Stimulated activated CD4-positive, alpha-beta T cell treated with anti-CD3 and anti-CD28 coated beads, TNF-alpha, amount 100 ng/mL, for 4 hours (primary cell): ENCODE data around the gene CRAMP1.
"Not testable (repeated sequence)": the region's sequence is repeated elsewhere in the genome, so short reads cannot be mapped to it uniquely, and the experiment has no call there.

ENCODE experiments used
- DNase-seq, 3 experiments: peaks; one replicate each; pipeline ENCODE4 v3.0.0-alpha.2; 2020; ENCODE audit warnings: low read depth in 3 of 3

The CRAMP1 gene

DNA sequence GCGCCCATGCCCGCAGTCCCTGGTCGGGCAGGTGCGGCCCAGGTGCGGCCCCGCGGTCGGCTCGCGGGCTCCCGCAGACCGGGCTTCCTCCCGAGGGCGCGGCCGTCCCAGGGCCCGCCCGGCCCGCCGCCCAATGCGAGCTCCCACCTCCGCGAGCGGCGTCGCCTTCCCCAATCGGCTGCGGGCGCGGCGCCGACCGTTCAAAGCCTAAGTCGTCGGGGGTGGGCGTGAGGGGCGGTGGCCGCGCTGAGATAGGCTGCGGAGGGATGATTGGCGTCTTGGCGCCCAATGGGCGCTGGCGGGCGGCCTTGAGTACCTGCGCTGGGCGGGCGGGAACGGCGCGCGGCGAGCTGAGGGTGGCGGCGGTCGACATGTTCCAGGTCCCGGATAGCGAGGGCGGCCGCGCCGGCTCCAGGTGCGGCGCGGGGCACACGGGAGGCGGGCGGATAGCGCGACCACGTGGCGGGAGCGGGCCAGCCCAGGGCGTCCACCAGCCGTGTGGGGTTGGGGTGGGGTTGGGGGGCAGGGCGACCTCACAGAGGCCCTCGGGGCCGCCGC lies 65.9 kb downstream of the CRAMP1 start, which contains the start of gene JPT2:
Gene JPT2, plus strand, starts transcription at position 338 of the 558 bp plus-strand sequence. Its CDS starts 34 bp downstream, at position 372.
- DNase-seq, result peak; percentile 88 to 93 (median 93)

GRCh38 chr16:1678500-1679098 lies 66.4 kb downstream of the CRAMP1 start:
- peak; percentile 38 to 43 (median 39) for DNase-seq

- no peak for DNase-seq
Observed at GRCh38 chr16:1680361-1680760, 68.2 kb downstream of the CRAMP1 start.

- no peak for DNase-seq
Observed at GRCh38 chr16:1681032-1681431, 68.9 kb downstream of the CRAMP1 start.

DNA sequence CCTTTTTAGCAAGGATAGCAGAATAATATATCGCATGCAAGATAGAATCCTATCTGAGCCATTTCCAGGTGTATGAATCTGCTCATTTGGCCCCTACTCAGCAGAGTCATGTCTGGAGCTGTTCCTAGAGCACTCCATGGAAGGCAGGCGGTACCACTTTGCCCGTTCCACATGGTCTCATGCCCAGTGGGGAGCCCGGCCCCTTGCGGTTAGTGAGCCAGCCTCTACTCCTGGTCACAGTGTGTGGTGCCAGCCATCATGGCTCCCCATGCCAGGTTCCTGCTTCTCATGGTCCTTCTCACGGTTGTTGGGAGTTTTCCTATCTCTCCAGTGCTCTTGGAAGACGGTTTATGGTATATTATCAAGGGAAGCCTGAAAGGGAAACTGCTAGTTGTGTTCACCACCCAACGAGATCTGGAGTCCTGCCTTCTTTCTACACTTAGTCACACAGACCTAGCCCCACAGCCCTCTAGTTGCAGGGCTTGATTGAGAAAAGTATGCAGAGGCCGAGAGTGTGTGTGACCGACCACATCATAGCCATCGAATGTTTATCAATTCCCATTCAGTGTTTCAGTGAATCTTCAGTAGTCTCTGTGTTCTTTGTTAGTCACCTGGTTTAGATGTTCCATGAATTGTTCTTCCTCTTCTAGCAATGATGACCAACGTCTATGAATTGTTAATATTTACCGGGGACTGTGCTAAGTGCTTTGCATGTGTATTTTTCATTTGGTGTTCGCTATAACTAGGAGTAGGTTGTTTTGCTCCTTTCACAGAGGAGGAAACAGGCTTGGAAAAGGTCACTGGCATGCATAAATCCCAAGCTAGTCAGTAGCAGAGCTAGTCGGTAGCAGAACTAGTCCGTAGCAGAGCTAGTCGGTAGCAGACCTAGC lies 75.5 kb downstream of the CRAMP1 start:
- no peak for DNase-seq

GRCh38 chr16:1688807-1689560 lies 76.8 kb downstream of the CRAMP1 start:
- DNase-seq, result no peak

DNA sequence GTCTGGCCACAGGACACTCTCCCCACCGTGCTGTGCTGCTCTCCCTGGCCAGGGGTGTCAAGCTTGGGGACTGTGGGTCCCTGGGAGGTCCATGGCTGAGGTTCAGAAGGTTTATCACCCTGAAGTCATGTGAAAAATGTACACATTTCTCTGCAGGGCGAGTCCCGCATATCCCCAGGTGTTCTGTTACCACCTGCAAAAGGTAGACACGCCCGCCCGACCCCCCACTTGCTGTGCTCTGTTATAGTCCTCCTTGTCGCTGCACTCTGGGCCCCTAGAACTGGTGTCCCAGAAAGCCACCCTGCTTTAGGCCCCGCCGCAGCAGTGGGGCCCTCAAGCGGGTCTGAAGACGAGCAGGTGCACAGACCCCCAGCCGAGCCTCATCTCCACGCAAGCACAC lies 77.7 kb downstream of the CRAMP1 start:
- no peak for DNase-seq

GRCh38 chr16:1690810-1691209 lies 78.7 kb downstream of the CRAMP1 start:
- DNase-seq, result no peak

DNA sequence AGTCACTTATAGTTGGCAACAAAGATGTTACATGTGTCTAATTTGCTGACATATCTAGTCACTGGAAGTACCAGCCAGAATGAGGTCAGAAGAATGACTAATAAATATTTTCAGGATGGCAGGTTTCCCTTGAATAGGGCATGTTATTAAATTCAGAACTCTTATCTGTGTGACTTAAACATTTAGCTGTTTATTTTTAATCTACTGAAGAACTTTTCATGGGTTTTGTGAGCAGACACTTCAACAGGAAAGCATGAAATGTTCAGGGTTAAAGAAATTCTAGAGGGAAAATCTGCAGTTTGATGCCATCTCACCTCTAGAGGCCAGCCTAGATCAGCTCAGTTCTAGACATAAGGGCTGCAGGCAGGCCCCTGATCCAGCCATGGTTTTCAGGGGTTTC lies 79.1 kb downstream of the CRAMP1 start:
- DNase-seq, result no peak

- no peak for DNase-seq
Observed at GRCh38 chr16:1691956-1692355, 79.8 kb downstream of the CRAMP1 start.

- DNase-seq, result no peak
Observed at GRCh38 chr16:1696863-1697262, 84.7 kb downstream of the CRAMP1 start.

DNA sequence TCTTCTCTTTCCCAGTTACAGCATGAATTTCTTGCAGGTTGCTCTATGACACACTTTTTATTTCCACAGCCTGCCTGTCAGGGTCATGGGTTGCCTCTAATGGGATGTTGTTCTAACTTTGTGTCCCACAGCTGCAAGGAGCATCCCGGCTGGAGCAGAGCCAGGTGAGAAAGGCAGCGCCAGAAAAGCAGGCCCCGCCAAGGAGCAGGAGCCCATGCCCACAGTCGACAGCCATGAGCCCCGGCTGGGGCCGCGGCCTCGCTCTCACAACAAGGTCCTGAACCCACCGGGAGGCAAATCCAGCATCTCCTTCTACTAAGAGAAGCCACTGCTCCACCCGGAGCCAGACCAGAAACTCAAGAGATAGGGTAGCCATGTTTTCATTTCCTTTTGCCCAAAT lies 86.5 kb downstream of the CRAMP1 start:
- no peak for DNase-seq

- DNase-seq, result no peak
Observed at GRCh38 chr16:1700246-1700645, 88.1 kb downstream of the CRAMP1 start.

- no peak for DNase-seq
Observed at GRCh38 chr16:1701216-1701878, 89.2 kb downstream of the CRAMP1 start.

DNA sequence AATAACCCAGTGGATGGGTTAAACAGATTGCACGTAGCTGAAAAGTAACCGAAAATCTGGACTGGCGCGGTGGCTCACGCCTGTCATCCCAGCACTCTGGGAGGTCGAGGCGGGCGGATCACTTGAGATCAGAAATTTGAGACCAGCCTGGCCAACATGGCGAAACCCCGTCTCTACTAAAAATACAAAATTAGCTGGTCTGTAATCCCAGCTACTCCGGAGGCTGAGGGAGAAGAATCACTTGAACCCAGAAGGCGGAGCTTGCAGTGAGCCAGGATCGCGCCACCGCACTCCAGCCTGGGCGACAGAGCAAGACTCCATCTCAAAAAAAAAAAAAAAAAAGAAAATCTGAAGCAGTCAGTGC lies 93.1 kb downstream of the CRAMP1 start:
- not testable (repeated sequence) for DNase-seq

- peak; percentile 90 to 95 (median 90) for DNase-seq
Observed at GRCh38 chr16:1705688-1706385, 93.7 kb downstream of the CRAMP1 start, which contains the start of gene MAPK8IP3. Gene MAPK8IP3, plus strand, starts transcription at chr16:1706195. Its CDS starts 145 bp downstream, at chr16:1706340.

GRCh38 chr16:1706386-1707192 lies 94.4 kb downstream of the CRAMP1 start:
- peak in 2 of 3 experiments; percentile 31 to 40 for DNase-seq

- no peak for DNase-seq
Observed at GRCh38 chr16:1707193-1707790, 95.1 kb downstream of the CRAMP1 start.

- no peak for DNase-seq
Observed at GRCh38 chr16:1708083-1708767, 96.1 kb downstream of the CRAMP1 start.
